GM23248 (cell line): ENCODE results near the gene MMP17. TPM values are rescaled to one million over a fixed set of nuclear protein-coding genes. Genes with fewer than 3 reads are reported as not detected.

Experiments used
- DNase-seq: peaks from one replicate; pipeline ENCODE4 v3.0.0-alpha.2; 2015
- H2AFZ ChIP-seq: fragments of 200-600 bp; sonication (generic); 2 replicates; pipeline ENCODE4 v1.6.1; 2016; ENCODE audit warnings: antibody characterized with exemption
- H3F3A ChIP-seq: fragments of 200-600 bp; sonication (generic); 2 replicates; pipeline ENCODE4 v1.6.1; 2016; ENCODE audit warnings: mild to moderate bottlenecking, antibody characterized with exemption, mixed run types; ENCODE audit not compliant: insufficient read depth
- H3K27ac ChIP-seq: fragments of 200-600 bp; sonication (generic); 2 replicates; pipeline ENCODE4 v1.5.1; 2016; ENCODE audit warnings: mild to moderate bottlenecking
- H3K27me3 ChIP-seq: fragments of 200-600 bp; sonication (generic); replicated peaks from 2 replicates; pipeline ENCODE4 v1.6.1; 2016; ENCODE audit warnings: mild to moderate bottlenecking; ENCODE audit not compliant: insufficient read depth
- H3K36me3 ChIP-seq: fragments of 200-600 bp; sonication (generic); 2 replicates; pipeline ENCODE4 v1.6.1; 2016; ENCODE audit warnings: low read depth, mild to moderate bottlenecking
- H3K4me1 ChIP-seq: fragments of 200-600 bp; sonication (generic); 2 replicates; pipeline ENCODE4 v1.6.1; 2016; ENCODE audit warnings: mild to moderate bottlenecking; ENCODE audit not compliant: insufficient read depth
- H3K4me2 ChIP-seq: fragments of 200-600 bp; sonication (generic); one replicate; pipeline ENCODE4 v1.6.1; 2016; ENCODE audit warnings: mild to moderate bottlenecking; ENCODE audit not compliant: unreplicated experiment
- H3K4me3 ChIP-seq: fragments of 200-600 bp; sonication (generic); 2 replicates; pipeline ENCODE4 v1.5.1; 2016; ENCODE audit warnings: mild to moderate bottlenecking
- H3K79me2 ChIP-seq: fragments of 200-600 bp; sonication (generic); 2 replicates; pipeline ENCODE4 v1.6.1; 2016; ENCODE audit warnings: mild to moderate bottlenecking; ENCODE audit not compliant: insufficient read depth
- H3K9ac ChIP-seq: fragments of 200-600 bp; sonication (generic); 2 replicates; pipeline ENCODE4 v1.6.1; 2016; ENCODE audit warnings: mild to moderate bottlenecking
- H3K9me2 ChIP-seq: fragments of 200-600 bp; sonication (generic); 2 replicates; pipeline ENCODE4 v1.6.1; 2016; ENCODE audit warnings: mixed run types, mild to moderate bottlenecking, moderate library complexity; ENCODE audit not compliant: insufficient read depth
- H3K9me3 ChIP-seq: fragments of 200-600 bp; sonication (generic); one replicate; pipeline ENCODE4 v1.6.1; 2017; ENCODE audit warnings: low read depth
- H4K20me1 ChIP-seq: fragments of 200-600 bp; sonication (generic); 2 replicates; pipeline ENCODE4 v1.6.0; 2016; ENCODE audit not compliant: insufficient read depth
- EZH2 ChIP-seq: fragments of 200-600 bp; sonication (generic); IDR thresholded peaks from 2 replicates; pipeline ENCODE4 v1.6.1; 2018; ENCODE audit warnings: antibody characterized with exemption, mild to moderate bottlenecking; ENCODE audit not compliant: insufficient read depth, poor library complexity, severe bottlenecking
- EZH2phosphoT487 ChIP-seq: fragments of 200-600 bp; sonication (generic); IDR thresholded peaks from 2 replicates; pipeline ENCODE4 v1.6.1; 2018; ENCODE audit warnings: antibody characterized with exemption, moderate library complexity, mild to moderate bottlenecking, low read depth; ENCODE audit not compliant: insufficient read depth
- WGBS, 2 experiments: methylation state at CpG; one replicate each; pipeline ENCODE4 v1.1.6; 2015 to 2017; ENCODE audit warnings: low lambda C conversion rate in 2 of 2, low coverage in 1 of 2; ENCODE audit errors: missing lambda C conversion rate in 2 of 2; 5-methylcytosine and 5-hydroxymethylcytosine counted together
- in situ Hi-C: fragments of 300-500 bp; cut with MboI; formaldehyde crosslinking; loops from 2 replicates; pipeline ENCODE4 v1.15.0; 2020
- polyA plus RNA-seq: library from polyadenylated mRNA; unstranded; fragments of >200 nt; fragmentation: Nextera tagmentation; extraction: Ambion mirVana; gene quantifications from 2 replicates; pipeline ENCODE4 v1.2.1, GENCODE V29; 2016
- total RNA-seq: library from RNA; depleted of rRNA; stranded (reverse); fragments of >200 nt; shearing (Covaris generic); gene quantifications from 2 replicates; pipeline ENCODE4 v1.2.3, GENCODE V29; 2014

Gene MMP17
- total and polyA plus RNA-seq, 2 experiments from 2014 or later = 10.1 to 52.1 TPM

- H3K9me3 ChIP-seq = no peaks in the 10 kb centered on the region
- DNase-seq = peak; percentile 96
- peak overlapping the region; percentile 84 for H3K9ac ChIP-seq
- H3F3A ChIP-seq = peaks cover 42% of the 10 kb centered on the region
- in situ Hi-C loops = no loop called here
- no peaks in the 10 kb centered on the region for H3K9me2 ChIP-seq
- 58 to 61% methylated on average over 30 of the region's 30 CpGs for WGBS, 2 experiments
- TF ChIP-seq EZH2 (no peak), EZH2phosphoT487 (no peak)
- H3K79me2 ChIP-seq = 0 out of 2 replicates have a peak, but pooled peaks cover under 1% of the 10 kb centered on the region
- no peak overlapping the region for H2AFZ ChIP-seq
- H4K20me1 ChIP-seq = no peaks in the 10 kb centered on the region
- H3K4me1 ChIP-seq = peaks cover 45% of the 10 kb centered on the region
- peak overlapping the region; percentile 61; the same call in 1 of the 2 replicates for H3K4me3 ChIP-seq
- no peaks in the 10 kb centered on the region for H3K27me3 ChIP-seq
- H3K27ac ChIP-seq = peak overlapping the region; percentile 98
- H3K36me3 ChIP-seq = peaks cover 2% of the 10 kb centered on the region; the same call in 1 of the 2 replicates
- H3K4me2 ChIP-seq = peak overlapping the region; percentile 83
Observed at GRCh38 chr12:131784909-131785762, 43.1 kb upstream of the MMP17 start.

GRCh38 chr12:131785763-131786330, 42.3 kb upstream of the MMP17 start:
- WGBS, 2 experiments = 78 to 81% methylated on average over 15 of the region's 15 CpGs
- in situ Hi-C loops = no loop called here
- Histone ChIP-seq H3K4me3 (no peak overlapping the region), H3F3A (peaks cover 42% of the 10 kb centered on the region), H3K4me2 (peak overlapping the region; percentile 83), H2AFZ (no peak overlapping the region), H3K9ac (peak overlapping the region; percentile 84), H3K27me3 (no peaks in the 10 kb centered on the region), H3K9me2 (no peaks in the 10 kb centered on the region), H3K27ac (peak overlapping the region; percentile 98), H3K9me3 (no peaks in the 10 kb centered on the region), H3K79me2 (peaks cover 8% of the 10 kb centered on the region; the same call in 1 of the 2 replicates), H3K4me1 (peaks cover 45% of the 10 kb centered on the region), H3K36me3 (peaks cover 9% of the 10 kb centered on the region; the same call in 1 of the 2 replicates), H4K20me1 (no peaks in the 10 kb centered on the region)
- peak; percentile 56 for DNase-seq
- TF ChIP-seq EZH2 (no peak), EZH2phosphoT487 (no peak)

GRCh38 chr12:131786331-131786730, 41.9 kb upstream of the MMP17 start:
- DNase-seq = no peak
- WGBS, 2 experiments = 86 to 89% methylated on average over 15 of the region's 15 CpGs
- Histone ChIP-seq H3K9me2 (no peaks in the 10 kb centered on the region), H2AFZ (no peak overlapping the region), H3K27me3 (no peaks in the 10 kb centered on the region), H3K4me1 (peaks cover 45% of the 10 kb centered on the region), H3K27ac (peak overlapping the region; percentile 98), H3K36me3 (peaks cover 14% of the 10 kb centered on the region), H3K4me3 (no peak overlapping the region), H3K9ac (0 out of 2 replicates have a peak overlapping the region, but pooled peaks have one; percentile 84), H4K20me1 (no peaks in the 10 kb centered on the region), H3K9me3 (no peaks in the 10 kb centered on the region), H3F3A (peaks cover 42% of the 10 kb centered on the region), H3K4me2 (no peak overlapping the region), H3K79me2 (peaks cover 8% of the 10 kb centered on the region; the same call in 1 of the 2 replicates)
- in situ Hi-C loops = no loop called here
- TF ChIP-seq EZH2 (no peak), EZH2phosphoT487 (no peak)

DNA sequence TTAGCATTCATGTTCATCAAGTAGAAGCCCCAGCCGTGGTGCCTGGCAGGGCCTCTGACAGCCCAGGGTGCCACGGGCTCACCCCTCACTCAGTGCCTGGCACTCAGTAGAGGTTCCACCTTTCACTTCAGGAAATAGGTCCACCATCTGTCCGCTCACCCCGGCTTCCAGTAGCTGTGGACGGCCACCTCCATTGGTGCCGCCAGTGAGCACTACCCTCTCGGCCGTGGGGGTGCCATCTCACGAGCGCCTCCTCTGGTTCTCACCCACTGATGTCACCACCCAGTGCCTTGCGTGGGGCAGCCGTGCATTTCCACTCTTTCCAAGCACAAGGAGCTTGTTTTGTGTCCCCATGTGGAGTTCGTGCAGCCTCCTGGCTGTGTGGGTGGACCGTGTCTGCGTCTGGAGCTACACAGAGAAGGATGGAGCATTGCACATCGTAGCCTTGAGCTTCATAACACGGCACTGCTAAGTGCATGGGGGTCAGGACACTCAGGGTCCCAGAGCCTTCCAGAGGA, 41.0 kb upstream of the MMP17 start:
- H4K20me1 ChIP-seq = no peaks in the 10 kb centered on the region
- H3K9me3 ChIP-seq = no peaks in the 10 kb centered on the region
- no peak overlapping the region for H3K4me3 ChIP-seq
- H3K36me3 ChIP-seq = peaks cover 19% of the 10 kb centered on the region
- H3K27me3 ChIP-seq = no peaks in the 10 kb centered on the region
- 94 to 95% methylated on average over 17 of the region's 17 CpGs for WGBS, 2 experiments
- no peak for TF ChIP-seq EZH2
- TF ChIP-seq EZH2phosphoT487 = no peak
- no peak overlapping the region for H2AFZ ChIP-seq
- H3K9me2 ChIP-seq = no peaks in the 10 kb centered on the region
- H3K27ac ChIP-seq = no peak overlapping the region
- no peak overlapping the region for H3K4me2 ChIP-seq
- peaks cover 37% of the 10 kb centered on the region for H3K4me1 ChIP-seq
- H3F3A ChIP-seq = peaks cover 34% of the 10 kb centered on the region
- in situ Hi-C loops = no loop called here
- H3K9ac ChIP-seq = no peak overlapping the region
- peaks cover 8% of the 10 kb centered on the region; the same call in 1 of the 2 replicates for H3K79me2 ChIP-seq
- no peak for DNase-seq
